Measurements from ENCODE around the gene FAM174C.

FAM174C gene

GRCh38 chr19:1234955-1235380 lies 40.4 kb upstream of the FAM174C start:
- no peak overlapping the region for H3K27ac ChIP-seq
- TF ChIP-seq, protein P1, sequence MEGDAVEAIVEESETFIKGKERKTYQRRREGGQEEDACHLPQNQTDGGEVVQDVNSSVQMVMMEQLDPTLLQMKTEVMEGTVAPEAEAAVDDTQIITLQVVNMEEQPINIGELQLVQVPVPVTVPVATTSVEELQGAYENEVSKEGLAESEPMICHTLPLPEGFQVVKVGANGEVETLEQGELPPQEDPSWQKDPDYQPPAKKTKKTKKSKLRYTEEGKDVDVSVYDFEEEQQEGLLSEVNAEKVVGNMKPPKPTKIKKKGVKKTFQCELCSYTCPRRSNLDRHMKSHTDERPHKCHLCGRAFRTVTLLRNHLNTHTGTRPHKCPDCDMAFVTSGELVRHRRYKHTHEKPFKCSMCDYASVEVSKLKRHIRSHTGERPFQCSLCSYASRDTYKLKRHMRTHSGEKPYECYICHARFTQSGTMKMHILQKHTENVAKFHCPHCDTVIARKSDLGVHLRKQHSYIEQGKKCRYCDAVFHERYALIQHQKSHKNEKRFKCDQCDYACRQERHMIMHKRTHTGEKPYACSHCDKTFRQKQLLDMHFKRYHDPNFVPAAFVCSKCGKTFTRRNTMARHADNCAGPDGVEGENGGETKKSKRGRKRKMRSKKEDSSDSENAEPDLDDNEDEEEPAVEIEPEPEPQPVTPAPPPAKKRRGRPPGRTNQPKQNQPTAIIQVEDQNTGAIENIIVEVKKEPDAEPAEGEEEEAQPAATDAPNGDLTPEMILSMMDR (conservative IDR thresholded peaks at IDR 0.05), result no peak

DNA sequence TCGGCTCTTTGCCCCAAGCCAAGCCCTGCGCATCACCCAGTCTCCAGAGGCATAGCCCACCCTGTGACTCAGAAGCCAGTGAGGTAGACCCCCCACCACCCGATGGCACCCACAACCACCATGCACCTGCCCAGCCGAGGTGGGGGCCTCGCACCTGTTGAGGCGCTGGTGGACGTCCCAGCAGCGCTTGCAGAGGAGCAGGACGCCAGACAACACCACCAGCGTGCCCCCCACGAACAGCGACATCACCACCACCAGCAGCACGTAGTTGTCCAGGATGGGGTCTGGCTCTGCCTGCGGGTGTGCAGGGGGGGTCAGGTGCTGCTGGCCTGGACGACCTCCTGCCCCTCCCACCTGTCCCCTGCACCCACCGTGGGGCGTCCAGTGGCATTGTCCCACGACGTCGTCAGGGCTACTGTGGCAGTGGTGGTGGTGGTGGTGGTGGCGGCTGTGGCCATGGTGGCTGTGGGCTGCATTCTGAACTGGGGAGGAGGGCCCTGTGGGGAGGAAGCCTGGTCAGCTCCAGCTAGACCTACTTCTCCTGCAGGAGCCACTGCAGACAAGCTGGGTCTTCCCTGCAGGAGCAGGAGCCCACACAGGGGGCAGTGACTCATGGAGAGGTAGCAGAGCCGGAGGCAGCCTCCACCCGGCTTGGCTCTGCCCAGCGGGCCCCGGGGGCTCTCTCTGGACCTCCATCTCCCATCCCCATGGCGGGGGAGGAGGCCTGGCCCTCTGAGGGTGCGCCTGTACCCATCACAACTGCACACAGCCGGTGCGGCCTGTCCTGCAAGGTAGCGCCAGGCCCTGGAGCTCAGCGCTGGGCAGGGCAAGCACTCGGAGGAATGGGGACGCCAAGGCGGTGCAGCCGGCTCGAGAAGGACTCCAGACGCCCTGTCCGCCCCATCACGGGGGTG lies 39.4 kb upstream of the FAM174C start:
- TF ChIP-seq, protein P1 (conservative IDR thresholded peaks at IDR 0.05), result no peak
- peak overlapping the region; percentile 90; the same call in 1 of the 2 replicates for H3K27ac ChIP-seq

- TF ChIP-seq, protein P1 (conservative IDR thresholded peaks at IDR 0.05), result no peak
- H3K27ac ChIP-seq, result peak overlapping the region; percentile 90; the same call in 1 of the 2 replicates
Measured at GRCh38 chr19:1236576-1236975, 38.8 kb upstream of the FAM174C start.

GRCh38 chr19:1237027-1237659 lies 38.2 kb upstream of the FAM174C start:
- H3K27ac ChIP-seq, result peak overlapping the region; percentile 90

GRCh38 chr19:1237754-1238368 lies 37.5 kb upstream of the FAM174C start, which contains the start of gene CBARP:
CBARP (minus strand) TSS chr19:1238005; CDS start chr19:1236100, 1,905 bp downstream.
- H3K27ac ChIP-seq, result peak within 1 kb of the TSS; percentile 90
- TF ChIP-seq, protein P1 (conservative IDR thresholded peaks at IDR 0.05), result no peak

More at GRCh38 chr19:1237027-1237659, 38.2 kb upstream of the FAM174C start:
- TF ChIP-seq, protein P1 (conservative IDR thresholded peaks at IDR 0.05), result no peak

GRCh38 chr19:1238369-1239303 lies 36.7 kb upstream of the FAM174C start:
- peak overlapping the region; percentile 90 for H3K27ac ChIP-seq
- TF ChIP-seq, protein P1 (conservative IDR thresholded peaks at IDR 0.05), result no peak
